Gastrocnemius medialis (tissue), 4 donors: ENCODE results near the gene GPR61.

Source experiments
- POLR2A ChIP-seq, 2 donors: fragments of 450-650 bp; IDR thresholded peaks; one replicate each; pipeline ENCODE4 v1.6.1; 2017; ENCODE audit warnings: antibody characterized with exemption in 2 of 2, mild to moderate bottlenecking in 2 of 2, moderate library complexity in 2 of 2
- TF ChIP-seq, protein P1 (sequence below), 5 experiments: fragments of 450-650 bp in 3 of 5; fragments of 200-600 bp in 2 of 5; sonication (generic) in 2 of 5; IDR thresholded peaks in 4 of 5; conservative IDR thresholded peaks in 1 of 5; 1 replicate in 4 of 5; 2 replicates in 1 of 5; pipeline ENCODE4 v1.5.1; 2016 to 2019; ENCODE audit warnings: antibody characterized with exemption in 5 of 5, mild to moderate bottlenecking in 3 of 5, moderate library complexity in 3 of 5

DNA sequence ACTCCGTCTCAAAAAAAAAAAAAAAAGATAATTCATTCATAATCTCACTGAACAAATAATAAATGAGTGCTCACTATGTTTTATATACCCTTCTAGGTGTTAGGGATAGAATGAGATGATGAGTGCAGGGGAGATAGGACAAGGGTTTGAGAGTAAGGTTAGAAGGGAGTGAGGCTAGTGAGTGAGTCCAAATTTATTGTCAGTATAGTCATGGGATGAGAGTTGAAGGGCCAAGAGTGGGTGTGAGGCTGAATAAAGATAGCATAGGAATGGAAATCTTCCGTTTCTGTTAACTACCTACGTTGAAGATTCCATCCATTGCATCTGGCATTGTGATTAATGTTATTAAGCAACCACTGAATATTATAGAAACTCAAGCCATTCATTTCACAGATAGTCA, 25.6 kb downstream of the GPR61 start:
- TF ChIP-seq, protein P1, sequence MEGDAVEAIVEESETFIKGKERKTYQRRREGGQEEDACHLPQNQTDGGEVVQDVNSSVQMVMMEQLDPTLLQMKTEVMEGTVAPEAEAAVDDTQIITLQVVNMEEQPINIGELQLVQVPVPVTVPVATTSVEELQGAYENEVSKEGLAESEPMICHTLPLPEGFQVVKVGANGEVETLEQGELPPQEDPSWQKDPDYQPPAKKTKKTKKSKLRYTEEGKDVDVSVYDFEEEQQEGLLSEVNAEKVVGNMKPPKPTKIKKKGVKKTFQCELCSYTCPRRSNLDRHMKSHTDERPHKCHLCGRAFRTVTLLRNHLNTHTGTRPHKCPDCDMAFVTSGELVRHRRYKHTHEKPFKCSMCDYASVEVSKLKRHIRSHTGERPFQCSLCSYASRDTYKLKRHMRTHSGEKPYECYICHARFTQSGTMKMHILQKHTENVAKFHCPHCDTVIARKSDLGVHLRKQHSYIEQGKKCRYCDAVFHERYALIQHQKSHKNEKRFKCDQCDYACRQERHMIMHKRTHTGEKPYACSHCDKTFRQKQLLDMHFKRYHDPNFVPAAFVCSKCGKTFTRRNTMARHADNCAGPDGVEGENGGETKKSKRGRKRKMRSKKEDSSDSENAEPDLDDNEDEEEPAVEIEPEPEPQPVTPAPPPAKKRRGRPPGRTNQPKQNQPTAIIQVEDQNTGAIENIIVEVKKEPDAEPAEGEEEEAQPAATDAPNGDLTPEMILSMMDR (IDR thresholded peaks at IDR 0.05 in 4 of 5, conservative IDR thresholded peaks at IDR 0.05 in 1 of 5), result no peak
- no peak for TF ChIP-seq POLR2A (IDR thresholded peaks at IDR 0.05)
